Measurements from ENCODE around the gene DYSF. TPM values are rescaled to one million over a fixed set of nuclear protein-coding genes. Genes with fewer than 3 reads are reported as not detected.

DYSF gene
- total RNA-seq, 4 donors from 2014 or later, result 2.4 to 10.6 (median 4.3) TPM

GRCh38 chr2:71608441-71608840, 155.1 kb downstream of the DYSF start:
- Histone ChIP-seq H3K4me3 (no peak overlapping the region), H3K4me1 (peaks cover 0 to 26% (median 8%) of the 10 kb centered on the region in 3 donors), H3K36me3 (no peaks in the 10 kb centered on the region), H3K9me3 (no peaks in the 10 kb centered on the region), H3K27me3 (peaks cover 0 to 16% (median 0%) of the 10 kb centered on the region in 4 donors), H3K27ac (no peak overlapping the region)
- DNase-seq, result no peak
- TF ChIP-seq, protein P1, sequence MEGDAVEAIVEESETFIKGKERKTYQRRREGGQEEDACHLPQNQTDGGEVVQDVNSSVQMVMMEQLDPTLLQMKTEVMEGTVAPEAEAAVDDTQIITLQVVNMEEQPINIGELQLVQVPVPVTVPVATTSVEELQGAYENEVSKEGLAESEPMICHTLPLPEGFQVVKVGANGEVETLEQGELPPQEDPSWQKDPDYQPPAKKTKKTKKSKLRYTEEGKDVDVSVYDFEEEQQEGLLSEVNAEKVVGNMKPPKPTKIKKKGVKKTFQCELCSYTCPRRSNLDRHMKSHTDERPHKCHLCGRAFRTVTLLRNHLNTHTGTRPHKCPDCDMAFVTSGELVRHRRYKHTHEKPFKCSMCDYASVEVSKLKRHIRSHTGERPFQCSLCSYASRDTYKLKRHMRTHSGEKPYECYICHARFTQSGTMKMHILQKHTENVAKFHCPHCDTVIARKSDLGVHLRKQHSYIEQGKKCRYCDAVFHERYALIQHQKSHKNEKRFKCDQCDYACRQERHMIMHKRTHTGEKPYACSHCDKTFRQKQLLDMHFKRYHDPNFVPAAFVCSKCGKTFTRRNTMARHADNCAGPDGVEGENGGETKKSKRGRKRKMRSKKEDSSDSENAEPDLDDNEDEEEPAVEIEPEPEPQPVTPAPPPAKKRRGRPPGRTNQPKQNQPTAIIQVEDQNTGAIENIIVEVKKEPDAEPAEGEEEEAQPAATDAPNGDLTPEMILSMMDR (IDR thresholded peaks at IDR 0.05), result no peak
- TF ChIP-seq POLR2A (IDR thresholded peaks at IDR 0.05), result no peak
- 58 to 75% methylated on average over 3 to 7 of the region's 12 CpGs for WGBS, 2 donors
- intact Hi-C loops (cut with DNase I), result loop anchor here (10.0 kb wide), 1 partner anchor 536 kb away; the partner anchor contains the start of gene CYP26B1

- Histone ChIP-seq H3K27me3 (peaks cover 0 to 13% (median 0%) of the 10 kb centered on the region in 4 donors), H3K36me3 (no peaks in the 10 kb centered on the region), H3K4me3 (no peak overlapping the region), H3K9me3 (no peaks in the 10 kb centered on the region), H3K27ac (no peak overlapping the region), H3K4me1 (peaks cover 0 to 24% (median 3%) of the 10 kb centered on the region in 3 donors)
- TF ChIP-seq POLR2A (IDR thresholded peaks at IDR 0.05), result no peak
- TF ChIP-seq, protein P1 (IDR thresholded peaks at IDR 0.05), result no peak
- DNase-seq, result no peak
- intact Hi-C loops (cut with DNase I), result loop anchor here (10.0 kb wide), 1 partner anchor 536 kb away; the partner anchor contains the start of gene CYP26B1
- 0 to 40% methylated on average over 1 of the region's 1 CpG for WGBS, 2 donors
Measured at GRCh38 chr2:71609029-71609428, 155.7 kb downstream of the DYSF start.

DNA sequence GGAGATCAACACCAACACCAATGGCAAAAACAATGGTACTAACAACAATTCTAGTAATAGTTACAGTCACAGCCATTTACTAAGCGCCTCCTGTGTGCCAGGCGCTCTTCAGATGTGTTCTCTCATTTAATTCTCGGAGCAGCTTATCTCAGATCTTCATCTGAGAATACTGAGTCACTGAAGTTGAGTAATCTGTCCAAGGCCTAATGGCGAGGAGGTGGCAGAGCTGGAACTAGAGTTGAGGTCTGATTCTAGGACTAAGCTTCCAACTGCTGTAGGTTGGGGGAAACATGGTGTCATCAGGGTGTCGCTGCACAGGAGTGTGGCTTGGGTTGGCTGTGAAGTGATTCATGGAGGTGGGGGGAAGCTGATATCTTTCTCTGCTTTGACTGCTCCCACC, 156.1 kb downstream of the DYSF start:
- Histone ChIP-seq H3K27me3 (peaks cover 0 to 9% (median 0%) of the 10 kb centered on the region in 4 donors), H3K36me3 (no peaks in the 10 kb centered on the region), H3K9me3 (no peaks in the 10 kb centered on the region), H3K4me1 (peaks cover 0 to 23% (median under 1%) of the 10 kb centered on the region in 3 donors), H3K27ac (no peak overlapping the region), H3K4me3 (no peak overlapping the region)
- no peak for DNase-seq
- no peak for TF ChIP-seq POLR2A (IDR thresholded peaks at IDR 0.05)
- TF ChIP-seq, protein P1 (IDR thresholded peaks at IDR 0.05), result no peak
- WGBS, 2 donors, result 88% methylated on average over 4 to 5 of the region's 5 CpGs
- intact Hi-C loops (cut with DNase I), result loop anchor here (10.0 kb wide), 1 partner anchor 535 kb away; the partner anchor contains the start of gene CYP26B1

DNA sequence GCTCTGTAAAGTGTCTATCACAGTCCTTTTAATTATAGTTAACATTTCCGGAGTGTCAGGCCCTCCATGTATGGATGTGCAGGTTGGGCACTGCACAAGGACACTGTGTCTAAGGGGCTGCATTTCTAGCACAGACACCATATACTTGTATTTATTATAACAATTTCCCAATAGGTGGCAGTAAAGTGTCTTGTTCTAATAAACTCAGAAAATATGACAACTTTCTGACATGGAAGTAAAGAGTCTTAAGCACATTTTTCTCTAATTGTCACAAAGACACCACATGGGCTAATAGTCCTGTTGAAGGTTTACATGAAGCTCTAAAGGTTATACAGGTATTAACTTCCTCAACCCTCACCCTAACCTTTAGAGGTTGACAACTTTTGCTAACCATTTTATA, 156.6 kb downstream of the DYSF start:
- DNase-seq, result no peak
- TF ChIP-seq, protein P1 (IDR thresholded peaks at IDR 0.05), result peak in 5 of 6 experiments; percentile 16 to 46 (median 28)
- TF ChIP-seq POLR2A (IDR thresholded peaks at IDR 0.05), result no peak
- H3K36me3 ChIP-seq, result no peaks in the 10 kb centered on the region
- intact Hi-C loops (cut with DNase I), result loop anchor here (10.0 kb wide), 1 partner anchor 535 kb away; the partner anchor contains the start of gene CYP26B1
- WGBS, 2 donors, result 50 to 70% methylated on average over 1 of the region's 1 CpG
- H3K9me3 ChIP-seq, result no peaks in the 10 kb centered on the region
- peaks cover 0 to 4% (median 0%) of the 10 kb centered on the region in 4 donors for H3K27me3 ChIP-seq
- H3K4me1 ChIP-seq, result peaks cover under 1 to 23% (median 5%) of the 10 kb centered on the region in 3 donors
- H3K4me3 ChIP-seq, result no peak overlapping the region
- no peak overlapping the region for H3K27ac ChIP-seq

DNA sequence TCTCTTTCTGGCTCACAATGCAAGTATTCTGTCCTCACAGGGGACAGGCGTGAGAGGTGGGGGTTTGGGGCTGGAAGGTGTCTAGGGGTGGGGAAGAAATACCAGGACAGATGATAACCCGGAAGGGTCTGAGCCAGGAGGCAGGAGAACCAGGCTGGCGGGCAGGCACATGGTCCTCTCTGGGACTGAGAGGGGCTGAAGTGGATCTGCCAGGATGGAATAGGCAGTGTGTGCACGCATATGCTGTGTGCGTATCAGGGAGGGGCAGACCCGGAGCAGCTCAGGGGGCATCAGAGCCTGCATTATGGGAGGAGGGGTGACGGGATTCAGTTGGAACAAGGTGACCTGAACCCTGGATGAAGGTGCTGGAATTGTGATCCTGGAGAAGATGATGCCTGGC, 157.3 kb downstream of the DYSF start:
- intact Hi-C loops (cut with DNase I), result no loop called here
- Histone ChIP-seq H3K9me3 (no peaks in the 10 kb centered on the region), H3K27ac (no peak overlapping the region), H3K27me3 (no peaks in the 10 kb centered on the region), H3K4me3 (no peak overlapping the region), H3K4me1 (peaks cover 8 to 23% (median 12%) of the 10 kb centered on the region in 3 donors), H3K36me3 (no peaks in the 10 kb centered on the region)
- no peak for DNase-seq
- no peak for TF ChIP-seq POLR2A (IDR thresholded peaks at IDR 0.05)
- TF ChIP-seq, protein P1 (IDR thresholded peaks at IDR 0.05), result no peak
- 82 to 94% methylated on average over 4 to 6 of the region's 7 CpGs for WGBS, 2 donors

All from esophagus squamous epithelium (tissue), 5 donors.